GM19023 (cell line): ENCODE data around the gene TAF8.

Experiments used
- ATAC-seq: cut with Tn5 transposase; IDR thresholded peaks from one replicate; pipeline ENCODE4 v1.9.1; 2021; ENCODE audit warnings: mild to moderate bottlenecking, moderate library complexity; ENCODE audit not compliant: unreplicated experiment

TAF8 gene

DNA sequence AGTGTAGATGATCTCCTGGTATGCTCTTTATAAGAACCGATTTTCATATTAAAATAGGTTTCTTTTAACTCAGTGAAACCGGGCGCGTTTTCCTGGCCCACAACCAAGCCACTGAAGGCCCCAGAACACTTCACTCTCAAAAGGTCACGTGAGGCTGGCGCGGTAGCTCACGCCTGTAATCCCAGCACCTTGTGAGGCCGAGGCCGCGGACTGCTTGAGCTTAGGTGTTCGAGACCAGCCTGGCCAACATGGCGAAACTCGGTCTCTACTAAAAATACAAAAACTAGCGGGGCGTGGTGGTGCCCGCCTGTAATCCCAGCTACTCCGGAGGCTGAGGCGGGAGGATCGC lies 402 bp upstream of the TAF8 start:
- ATAC-seq = no peak

DNA sequence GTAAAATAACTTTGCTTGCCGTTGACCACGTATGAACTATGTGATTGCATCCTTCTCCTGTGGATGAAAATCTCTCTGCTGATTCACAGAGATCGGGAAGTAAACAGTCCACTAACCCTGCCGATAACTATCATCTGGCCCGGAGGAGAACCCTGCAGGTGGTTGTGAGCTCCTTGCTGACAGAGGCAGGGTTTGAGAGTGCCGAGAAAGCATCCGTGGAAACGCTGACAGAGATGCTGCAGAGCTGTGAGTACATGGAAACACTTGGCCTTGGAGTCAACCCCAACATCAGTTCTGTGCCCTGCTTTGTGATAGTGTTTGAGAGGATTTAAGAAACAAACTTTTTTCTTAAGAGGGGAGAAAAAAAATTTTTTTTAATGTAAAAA lies 937 bp downstream of the TAF8 start:
- no peak for ATAC-seq

DNA sequence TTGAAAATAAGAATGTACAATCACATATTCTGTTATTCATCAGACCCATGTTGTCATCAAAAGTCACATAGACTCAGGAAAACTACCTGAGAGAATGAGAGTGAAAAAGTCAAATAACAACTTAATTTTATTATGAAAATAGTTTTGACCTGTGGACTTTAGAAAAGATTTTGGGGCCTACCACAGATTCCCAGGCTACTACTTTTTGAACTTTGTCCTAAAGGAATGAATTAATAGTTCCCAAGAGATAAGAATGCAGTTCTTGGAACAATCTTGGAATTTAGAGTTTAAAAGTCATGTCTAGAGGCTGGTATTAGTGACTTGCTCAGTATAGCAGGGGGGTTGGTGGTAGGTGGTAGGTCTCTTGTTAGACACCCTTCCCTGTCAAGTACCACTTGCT lies 3.3 kb downstream of the TAF8 start:
- ATAC-seq = no peak

DNA sequence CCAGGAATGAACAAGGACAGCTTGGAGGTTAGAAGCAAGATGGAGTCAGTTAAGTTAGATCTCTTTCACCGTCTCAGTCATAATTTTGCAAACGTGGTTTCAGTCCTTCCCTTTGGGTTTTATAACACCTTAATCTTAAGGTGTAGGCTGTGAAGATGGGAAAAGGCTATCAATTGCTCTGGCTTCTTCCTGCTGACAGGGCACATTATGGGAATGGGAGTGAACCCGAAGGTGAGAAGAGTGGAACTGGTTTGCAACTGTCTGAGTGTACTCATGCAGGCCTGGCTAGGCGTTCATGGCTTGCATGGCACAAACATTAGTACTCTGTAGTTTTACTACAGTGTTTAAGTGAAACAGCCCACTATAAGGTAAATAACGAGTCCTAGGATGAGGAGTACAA lies 9.4 kb downstream of the TAF8 start:
- no peak for ATAC-seq

DNA sequence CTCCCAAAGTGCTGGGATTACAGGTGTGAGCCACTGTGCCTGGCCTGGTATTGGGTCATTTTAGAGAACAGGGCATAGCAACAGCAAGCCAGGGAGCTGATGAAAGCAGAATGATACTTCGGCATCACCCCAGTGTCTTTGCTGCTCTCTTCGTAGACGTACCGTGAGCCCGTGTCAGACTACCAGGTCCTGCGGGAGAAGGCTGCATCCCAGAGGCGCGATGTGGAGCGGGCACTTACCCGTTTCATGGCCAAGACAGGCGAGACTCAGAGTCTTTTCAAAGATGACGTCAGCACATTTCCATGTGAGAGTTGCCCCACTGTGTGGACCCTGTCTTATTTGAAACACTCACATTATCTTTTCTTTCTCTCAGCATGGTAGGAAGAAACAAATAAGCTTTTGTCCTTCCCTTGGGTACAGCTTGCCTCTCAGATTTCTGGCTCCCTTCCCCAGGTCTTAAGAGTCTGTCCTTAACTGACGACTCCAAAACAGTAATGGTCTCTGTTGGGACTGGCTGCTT lies 15.9 kb downstream of the TAF8 start:
- ATAC-seq = no peak

DNA sequence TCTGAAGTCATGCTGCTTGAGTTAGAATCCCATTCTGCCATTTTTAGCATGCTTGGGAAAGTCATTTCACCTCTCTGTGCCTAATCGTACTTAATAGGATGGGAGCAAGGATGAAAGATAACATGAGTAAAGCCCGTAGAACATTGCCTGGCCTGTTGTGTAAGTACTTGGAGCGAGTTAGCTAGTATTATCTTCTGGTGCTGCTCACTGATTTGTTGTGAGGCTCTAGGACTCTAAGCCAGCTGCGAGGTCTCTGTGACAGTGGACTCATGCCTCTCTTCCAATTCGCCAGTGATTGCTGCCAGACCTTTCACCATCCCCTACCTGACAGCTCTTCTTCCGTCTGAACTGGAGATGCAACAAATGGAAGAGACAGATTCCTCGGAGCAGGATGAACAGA lies 17.8 kb downstream of the TAF8 start:
- ATAC-seq = no peak

DNA sequence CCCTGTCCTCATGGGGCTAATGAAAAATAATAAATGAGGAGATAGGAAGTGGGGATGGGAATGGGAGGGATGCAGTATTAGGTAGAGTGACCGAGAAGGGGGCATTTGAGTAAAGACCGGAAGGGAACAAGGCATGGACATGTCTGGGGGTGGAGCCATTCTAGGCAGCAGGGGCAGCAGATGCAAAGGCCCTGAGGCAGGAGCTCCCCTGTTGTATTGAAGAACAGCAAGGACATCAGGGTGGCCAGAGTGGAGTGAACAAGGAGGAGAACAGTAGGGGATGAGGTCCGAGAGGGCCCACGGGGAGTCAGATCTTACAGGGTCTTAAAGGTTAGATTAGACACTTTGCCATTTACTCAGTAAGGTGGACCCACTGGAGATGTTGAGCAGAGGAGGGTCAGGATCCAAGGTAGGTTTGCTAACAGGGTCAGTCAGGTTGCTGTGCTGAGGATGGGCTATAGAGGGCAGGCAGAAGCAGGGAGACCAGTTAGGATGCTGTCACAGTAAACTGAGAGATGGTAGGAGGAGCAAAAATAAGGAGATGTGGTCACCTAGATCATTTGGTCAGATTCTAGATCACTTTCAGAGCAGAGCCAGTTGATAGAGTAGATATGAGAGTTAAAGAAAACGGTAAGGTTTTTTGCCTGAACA lies 18.7 kb downstream of the TAF8 start:
- no peak for ATAC-seq

DNA sequence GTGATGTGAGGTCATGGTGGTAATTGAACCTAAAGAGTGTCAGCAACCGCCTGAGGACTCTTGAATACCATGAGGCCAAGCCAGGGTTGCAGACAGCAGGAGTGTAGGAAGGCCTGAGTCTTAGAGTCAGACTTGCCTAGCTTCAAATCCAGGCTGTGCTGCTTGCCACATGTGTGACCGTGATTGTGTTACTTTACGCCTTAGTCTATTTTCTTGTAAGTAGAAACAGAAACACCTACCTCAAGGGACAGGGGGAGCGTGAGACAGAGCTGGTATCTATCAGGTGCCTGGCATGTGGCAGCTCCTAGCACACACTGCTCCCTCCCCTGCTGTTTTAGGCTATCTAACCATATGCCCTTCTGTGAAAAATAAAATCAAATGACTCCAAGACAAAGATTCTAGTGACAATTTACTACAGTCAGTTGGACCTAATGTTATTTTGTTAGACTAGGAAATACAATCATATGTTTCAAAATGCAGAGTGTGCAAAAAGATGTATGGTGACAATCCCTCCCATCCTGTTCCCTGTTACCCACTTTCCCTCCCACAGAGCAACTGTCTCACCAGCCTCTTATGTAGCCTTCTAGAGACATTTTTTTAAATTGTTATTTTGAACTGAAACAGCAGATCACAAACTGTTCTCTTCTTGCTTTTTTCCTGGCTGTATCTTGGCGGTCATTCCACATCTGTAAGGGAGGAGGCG lies 21.7 kb downstream of the TAF8 start:
- ATAC-seq = no peak

DNA sequence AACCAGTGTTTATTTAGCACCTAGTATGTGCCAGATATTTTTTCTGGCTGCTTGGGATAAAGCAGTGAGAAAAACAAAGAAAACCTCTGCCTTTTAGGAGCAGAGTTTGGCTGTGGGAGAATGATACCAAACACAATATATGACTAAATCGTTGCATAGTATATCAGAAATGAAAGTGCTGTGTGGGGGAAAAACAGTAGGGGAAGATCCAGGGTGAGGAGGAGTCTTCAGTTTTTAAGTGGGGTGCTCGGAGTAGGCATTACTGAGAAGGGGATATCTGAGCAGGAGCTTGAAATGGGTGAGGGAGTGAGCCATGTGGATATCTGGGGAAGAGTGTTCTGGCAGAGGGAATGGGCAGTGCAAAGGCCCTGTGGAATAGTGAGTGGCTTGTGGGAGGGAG lies 23.0 kb downstream of the TAF8 start:
- ATAC-seq = no peak

DNA sequence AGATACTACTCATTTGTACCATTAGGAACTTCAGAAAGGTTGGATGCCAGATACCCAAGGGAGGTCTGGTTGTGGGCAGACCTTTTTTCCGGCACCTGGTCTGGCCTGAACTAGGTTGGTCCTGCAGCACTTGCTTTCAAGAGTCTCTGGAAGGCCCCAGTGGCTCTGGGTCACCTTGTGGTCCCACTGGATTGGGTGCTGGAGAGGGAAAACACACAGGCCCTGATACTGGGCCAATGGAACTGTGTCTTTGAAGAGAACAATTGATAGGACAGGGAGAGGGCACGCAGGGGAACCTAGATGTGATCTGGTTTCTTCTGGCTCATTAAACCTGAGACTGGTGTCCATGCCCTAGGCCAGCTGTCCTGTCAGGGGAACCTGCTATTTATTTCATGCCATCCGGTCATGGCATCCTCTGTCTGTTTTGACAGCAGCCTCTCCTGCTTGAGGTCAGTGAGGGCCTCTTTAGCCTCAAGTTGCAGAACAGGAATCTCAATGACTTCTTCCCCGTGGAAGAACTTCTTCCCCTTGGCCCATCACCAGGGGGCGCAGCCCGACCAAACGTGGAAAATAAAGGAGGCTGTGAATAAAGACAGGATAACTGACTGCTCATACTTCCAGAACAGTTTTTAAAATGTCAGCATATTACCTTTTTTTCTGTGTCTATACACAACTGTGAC lies 25.0 kb downstream of the TAF8 start:
- ATAC-seq = no peak

DNA sequence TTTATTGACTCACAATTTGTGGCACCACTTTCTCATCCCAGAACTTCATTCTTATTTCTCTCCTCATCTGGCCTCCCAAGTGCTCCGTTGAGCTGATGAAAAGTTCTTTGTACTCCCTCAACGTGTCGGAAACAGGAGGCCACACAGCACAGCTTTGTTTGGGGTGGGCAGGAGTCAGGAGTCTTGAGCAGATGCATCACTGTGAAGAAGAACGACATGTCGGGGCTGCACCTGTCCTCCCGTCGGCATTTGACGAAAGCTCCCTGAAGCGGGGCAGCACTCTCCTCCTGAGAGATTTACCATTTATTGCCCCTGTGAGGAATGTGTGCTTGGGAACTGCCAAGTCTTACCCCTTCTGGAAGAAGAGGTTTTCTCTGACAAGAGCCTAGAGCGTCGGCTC lies 28.1 kb downstream of the TAF8 start:
- ATAC-seq = no peak

DNA sequence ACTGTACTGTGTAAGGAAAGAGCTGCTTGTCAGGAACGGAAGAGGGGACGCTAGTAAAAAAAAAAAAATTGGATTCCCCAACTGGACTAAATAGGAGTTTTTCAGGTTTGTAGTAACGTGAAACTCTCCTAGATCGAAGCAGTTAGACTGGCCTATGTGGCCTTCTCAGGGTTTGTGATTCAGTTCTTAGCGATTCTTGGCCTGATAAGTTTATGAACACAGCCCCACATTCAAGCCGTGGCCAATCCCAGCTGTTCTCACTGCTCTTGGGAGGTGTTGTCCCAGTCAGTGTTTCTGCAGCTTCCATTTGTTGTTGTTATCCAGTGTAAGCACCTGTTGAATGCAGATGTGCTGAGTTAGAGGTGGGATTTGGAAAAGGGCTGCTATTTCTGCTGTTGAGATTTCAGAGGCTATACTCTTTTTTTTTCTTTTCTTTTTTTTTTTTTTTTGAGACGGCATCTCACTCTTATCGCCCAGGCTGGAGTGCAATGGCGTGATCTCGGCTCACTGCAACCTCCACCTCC lies 29.7 kb downstream of the TAF8 start:
- no peak for ATAC-seq

DNA sequence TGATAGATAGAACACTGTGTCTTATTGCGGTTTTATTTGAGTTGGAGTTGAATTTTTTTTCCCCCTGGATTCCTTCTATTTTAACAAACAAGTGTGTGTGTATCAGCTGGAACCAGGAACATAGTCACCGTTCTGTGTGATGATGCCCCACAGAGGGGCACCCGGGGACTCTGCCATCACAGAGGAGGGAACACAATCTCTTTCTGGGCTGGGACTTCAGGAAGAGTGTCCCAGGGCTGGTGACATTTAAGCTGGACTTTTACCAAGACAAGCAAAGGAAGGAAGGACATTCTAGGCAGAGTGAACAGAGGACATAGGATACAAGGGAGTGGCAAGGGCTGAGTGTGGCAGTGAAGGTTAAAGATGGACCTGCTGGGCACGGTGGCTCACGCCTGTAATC lies 33.2 kb downstream of the TAF8 start:
- no peak for ATAC-seq

DNA sequence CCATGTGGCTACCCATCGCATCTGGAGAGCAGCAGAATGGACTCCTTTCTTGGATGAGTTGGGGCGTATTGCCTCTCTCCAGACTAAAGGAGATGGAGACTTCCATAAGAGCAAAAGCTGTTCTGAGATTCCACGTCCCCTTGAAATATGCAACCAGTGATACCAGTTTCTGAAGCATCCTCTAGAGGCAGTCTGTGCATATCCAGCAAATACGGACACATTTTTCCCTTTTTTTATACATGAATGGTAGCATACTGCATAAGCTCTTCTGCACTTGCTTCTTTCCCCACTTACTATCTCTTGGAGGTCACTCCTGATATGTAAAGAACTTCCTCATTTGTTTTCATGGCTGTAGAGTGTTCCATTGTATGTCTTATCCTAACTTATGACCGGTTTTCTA lies 34.6 kb downstream of the TAF8 start:
- no peak for ATAC-seq

DNA sequence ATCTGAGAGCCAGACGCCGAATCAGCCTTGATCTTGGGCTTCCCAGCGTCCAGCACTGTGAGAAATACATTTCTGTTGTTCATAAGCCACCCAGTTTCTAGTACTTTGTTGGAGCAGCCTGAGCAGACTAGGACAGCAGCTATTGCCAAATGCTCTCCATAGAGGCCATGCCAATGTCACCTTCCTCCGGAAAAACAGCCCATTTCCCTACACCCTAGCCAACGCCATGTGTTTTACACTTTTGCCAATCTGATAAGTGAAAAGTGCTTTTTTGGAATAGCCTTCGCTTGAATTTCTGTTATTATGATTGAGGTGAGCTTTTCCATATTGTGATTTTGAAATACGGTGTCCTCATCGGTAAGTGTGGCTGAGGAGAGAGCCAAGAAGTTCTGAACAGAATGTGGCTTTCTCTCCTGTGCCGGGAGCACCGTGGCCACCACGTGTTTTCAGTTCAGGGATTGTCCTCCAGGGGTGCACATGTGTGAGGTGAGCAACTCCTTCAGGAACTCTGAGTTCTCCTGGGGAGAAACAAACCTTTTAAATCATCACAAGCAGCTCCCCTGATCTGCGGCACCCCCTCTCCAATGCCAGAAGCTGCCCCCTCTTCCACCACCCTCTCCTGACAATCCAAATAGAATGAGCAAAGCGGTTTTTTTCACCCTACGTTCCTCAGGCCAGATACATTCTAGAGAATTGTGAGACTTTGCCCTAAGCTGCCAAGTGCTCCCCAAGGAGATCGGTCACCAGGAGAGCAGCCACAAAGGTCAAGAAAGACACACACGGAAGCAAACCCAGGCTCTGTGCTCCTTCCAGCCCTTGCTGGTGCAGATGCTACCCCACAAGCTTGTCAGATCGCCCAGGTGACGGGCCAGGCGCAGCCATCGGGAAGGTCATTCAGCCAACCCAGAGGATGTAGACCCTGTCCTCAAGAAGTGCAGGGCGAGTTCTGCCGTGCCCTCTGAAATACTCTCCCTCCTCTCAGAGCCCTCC lies 36.0 kb downstream of the TAF8 start:
- ATAC-seq = no peak

DNA sequence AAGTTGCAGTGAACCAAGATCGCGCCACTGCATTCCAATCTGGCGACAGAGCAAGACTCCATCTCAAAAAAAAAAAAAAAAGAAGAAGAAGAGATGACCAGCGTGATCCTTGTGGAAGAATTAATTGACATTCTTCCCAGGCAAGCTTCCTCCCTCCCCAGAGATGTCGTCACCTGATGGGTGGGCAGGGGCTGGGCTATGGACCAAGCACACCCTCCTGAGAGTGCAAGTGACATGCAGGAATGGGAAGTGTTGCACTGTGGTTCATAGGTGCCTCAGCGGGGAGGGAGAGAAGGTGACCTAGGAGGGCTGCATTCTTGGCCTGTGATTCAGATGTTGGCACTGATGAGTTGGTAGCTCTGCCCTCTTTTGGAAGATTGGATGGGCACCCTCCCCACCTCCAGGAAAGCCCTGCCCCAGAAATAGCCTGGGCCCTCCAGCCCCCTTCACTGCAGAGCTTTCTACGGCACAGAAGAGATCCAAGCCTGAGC lies 37.8 kb downstream of the TAF8 start:
- ATAC-seq = no peak

DNA sequence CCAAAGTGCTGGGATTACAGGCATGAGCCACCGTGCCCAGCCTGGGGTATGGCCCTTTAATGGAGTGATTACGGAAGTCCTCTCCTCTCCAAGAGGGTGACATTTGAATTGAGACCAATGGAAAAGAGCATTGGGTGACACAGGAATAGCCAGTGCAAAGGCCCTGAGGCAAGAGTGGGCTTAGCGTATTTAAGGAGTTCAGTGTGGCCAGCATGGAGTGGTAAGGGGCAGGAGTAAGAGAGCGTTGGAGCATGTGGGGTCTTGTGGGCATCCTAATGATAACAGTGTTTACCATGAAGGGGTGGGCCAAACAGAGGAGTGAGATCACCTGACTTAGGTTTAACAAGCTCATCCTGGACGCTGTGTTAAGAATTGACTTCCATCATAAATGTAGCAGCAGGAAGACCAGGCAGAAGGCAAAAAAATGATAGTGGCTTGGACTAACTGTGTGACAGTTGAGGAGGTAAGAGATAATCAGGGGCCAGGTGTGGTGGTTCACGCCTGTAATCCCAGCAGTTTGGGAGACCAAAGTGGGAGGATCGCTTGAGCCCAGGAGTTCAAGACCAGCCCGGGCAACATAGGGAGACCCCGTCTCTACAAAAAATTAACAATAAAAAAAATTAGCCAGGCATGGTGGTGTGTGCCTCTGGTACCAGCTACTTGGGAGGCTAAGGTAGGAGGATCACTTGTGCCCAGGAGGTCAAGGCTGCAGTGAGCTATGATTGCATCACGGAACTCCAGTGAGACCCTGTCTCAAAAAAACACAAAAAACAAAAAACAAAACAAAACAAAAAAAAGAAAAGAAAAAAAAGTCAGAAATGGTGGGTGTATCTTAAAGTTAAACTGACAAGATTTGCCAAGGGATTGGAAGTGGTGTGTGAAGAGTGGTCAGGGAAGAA lies 40.7 kb downstream of the TAF8 start:
- no peak for ATAC-seq

DNA sequence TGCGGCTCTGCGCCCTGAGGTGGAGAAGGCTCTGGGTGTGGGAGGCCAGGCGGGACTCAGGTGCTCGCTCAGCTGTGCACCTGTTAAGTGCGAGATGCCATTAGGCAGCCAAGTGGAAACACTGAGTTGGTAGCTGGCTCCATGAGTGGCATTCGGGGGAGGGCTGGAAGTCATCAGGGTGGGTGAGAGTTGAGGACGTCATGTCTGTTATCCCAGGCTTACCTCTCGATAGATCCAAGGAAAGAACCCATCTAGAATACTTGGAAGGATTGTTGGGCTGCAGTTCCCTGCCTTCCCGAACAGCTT lies 41.3 kb downstream of the TAF8 start:
- ATAC-seq = no peak

DNA sequence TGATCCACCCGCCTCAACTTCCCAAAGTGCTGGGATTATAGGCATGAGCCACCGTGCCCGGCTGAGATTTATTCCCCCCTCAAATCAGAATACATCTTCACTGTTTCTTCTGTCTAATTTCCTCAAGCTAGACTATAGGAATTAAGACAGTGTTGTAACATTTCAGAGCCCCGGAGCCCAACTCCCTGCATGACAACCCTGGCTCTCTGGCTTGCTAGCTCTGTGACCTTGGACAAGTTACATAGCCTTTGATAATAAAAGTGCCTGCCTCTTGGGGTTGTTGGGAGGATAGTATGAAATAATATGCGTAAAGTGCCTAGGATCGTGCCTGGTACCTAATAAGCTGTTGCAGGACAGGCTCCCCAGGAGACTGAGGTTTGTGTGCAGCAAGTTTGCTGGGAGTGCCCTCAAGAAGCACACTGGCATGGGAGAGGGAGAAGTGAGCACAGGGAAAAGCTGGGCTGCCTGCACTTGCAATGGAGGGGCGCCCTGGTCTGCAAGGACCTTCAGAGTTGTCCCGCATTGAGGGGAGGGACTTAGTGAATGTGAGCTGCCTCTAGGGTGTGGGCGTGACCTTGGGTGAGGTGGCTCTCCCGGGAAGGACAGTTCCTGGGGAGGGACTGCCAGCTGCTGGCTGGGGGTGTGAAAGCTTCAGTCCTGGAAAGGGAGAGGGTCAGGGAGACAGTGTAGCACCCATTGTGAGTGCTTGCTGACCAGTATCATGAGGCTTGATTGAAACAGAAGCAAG lies 43.4 kb downstream of the TAF8 start:
- ATAC-seq = no peak
